Esophagus squamous epithelium (tissue), 4 donors: Measurements from ENCODE around the gene SPATS2.

Experiments
- CTCF ChIP-seq, 6 experiments: fragments of 450-650 bp in 4 of 6; fragments of 200-600 bp in 2 of 6; sonication (generic) in 2 of 6; IDR thresholded peaks; one replicate each; pipeline ENCODE4 v1.5.1; 2016 to 2019; ENCODE audit warnings: antibody characterized with exemption in 6 of 6, mild to moderate bottlenecking in 4 of 6, moderate library complexity in 4 of 6
- POLR2A ChIP-seq, 4 donors: fragments of 450-650 bp; IDR thresholded peaks; one replicate each; pipeline ENCODE4 v1.6.1; 2017; ENCODE audit warnings: antibody characterized with exemption in 4 of 4, mild to moderate bottlenecking in 4 of 4, moderate library complexity in 3 of 4

- TF ChIP-seq POLR2A (IDR thresholded peaks at IDR 0.05) (no peak), CTCF (IDR thresholded peaks at IDR 0.05) (no peak)
Measured at GRCh38 chr12:49557187-49557916, 190.1 kb downstream of the SPATS2 start.
